Measurements from ENCODE around the gene KIF6.

KIF6 gene

DNA sequence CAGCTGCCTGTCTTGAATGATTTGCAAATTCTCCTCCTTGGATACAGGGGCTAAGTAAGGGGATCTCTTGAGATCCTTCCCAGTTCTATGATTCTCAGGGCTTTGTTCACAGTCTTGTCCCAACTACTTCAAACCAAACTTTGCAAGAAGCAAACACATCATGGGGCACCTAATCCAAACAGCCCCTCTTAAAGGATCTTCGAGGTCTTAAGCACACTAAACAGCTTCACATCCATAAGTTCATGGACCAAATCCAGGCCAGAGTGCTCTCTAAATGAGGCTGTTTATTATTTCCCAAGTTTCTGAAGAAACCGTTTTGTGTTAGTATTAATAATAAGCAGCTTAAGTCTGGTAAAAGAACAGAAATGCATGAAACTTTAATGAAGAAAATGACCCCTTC is 75.2 kb downstream of the KIF6 start:
- DNase-seq (ENCODE audit: low read depth): no peak
- TF ChIP-seq CTCF (IDR thresholded peaks at IDR 0.05; ENCODE audit: low read length, missing control alignments): no peak
- H3K4me3 ChIP-seq (replicated peaks; ENCODE audit: low read depth, low read length): no peak overlapping the region

- DNase-seq (ENCODE audit: low read depth): no peak
- no peak for TF ChIP-seq CTCF (IDR thresholded peaks at IDR 0.05; ENCODE audit: low read length, missing control alignments)
- no peak overlapping the region for H3K4me3 ChIP-seq (replicated peaks; ENCODE audit: low read depth, low read length)
These were observed 78.3 kb downstream of the KIF6 start for GRCh38 chr6:39646751-39647420.

GRCh38 chr6:39642270-39642669 is 82.9 kb downstream of the KIF6 start:
- H3K4me3 ChIP-seq (replicated peaks; ENCODE audit: low read depth, low read length): no peak overlapping the region
- DNase-seq (ENCODE audit: low read depth): no peak
- TF ChIP-seq CTCF (IDR thresholded peaks at IDR 0.05; ENCODE audit: low read length, missing control alignments): no peak

GRCh38 chr6:39638126-39638822 is 86.9 kb downstream of the KIF6 start:
- no peak for DNase-seq (ENCODE audit: low read depth)
- no peak overlapping the region for H3K4me3 ChIP-seq (replicated peaks; ENCODE audit: low read depth, low read length)
- TF ChIP-seq CTCF (IDR thresholded peaks at IDR 0.05; ENCODE audit: low read length, missing control alignments): no peak

DNA sequence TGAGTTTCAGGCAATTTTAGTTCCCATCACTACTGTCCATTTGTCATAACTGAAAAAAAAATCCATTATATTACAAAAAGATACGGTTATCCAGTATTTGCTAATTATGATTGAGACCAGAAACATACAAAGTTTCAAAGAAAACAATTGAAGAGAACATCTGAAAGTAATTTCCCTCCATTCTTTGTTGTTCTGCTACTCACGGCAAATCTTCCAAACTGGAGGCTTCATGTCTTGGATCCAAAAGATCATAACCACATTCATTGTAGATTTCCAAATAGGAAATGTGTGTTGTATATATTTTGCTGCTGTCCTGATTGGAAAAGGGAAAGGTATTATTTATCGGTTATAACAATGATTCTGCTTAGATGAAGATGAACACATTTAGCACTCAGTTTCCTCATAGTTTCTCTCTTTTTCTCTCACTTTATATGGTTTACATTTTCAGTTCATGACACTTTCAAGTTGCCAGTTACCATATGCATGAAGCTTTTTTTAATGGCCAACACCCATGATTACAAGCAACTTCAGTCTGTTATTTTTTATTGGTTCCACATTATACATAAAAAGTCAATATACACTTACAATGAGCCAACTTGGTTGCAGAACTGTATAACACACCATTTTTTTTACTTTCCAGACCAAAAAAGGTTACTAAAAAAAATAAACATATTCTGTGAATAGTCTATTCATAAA is 90.4 kb downstream of the KIF6 start:
- TF ChIP-seq CTCF (IDR thresholded peaks at IDR 0.05; ENCODE audit: low read length, missing control alignments): no peak
- no peak overlapping the region for H3K4me3 ChIP-seq (replicated peaks; ENCODE audit: low read depth, low read length)
- DNase-seq (ENCODE audit: low read depth): no peak

DNA sequence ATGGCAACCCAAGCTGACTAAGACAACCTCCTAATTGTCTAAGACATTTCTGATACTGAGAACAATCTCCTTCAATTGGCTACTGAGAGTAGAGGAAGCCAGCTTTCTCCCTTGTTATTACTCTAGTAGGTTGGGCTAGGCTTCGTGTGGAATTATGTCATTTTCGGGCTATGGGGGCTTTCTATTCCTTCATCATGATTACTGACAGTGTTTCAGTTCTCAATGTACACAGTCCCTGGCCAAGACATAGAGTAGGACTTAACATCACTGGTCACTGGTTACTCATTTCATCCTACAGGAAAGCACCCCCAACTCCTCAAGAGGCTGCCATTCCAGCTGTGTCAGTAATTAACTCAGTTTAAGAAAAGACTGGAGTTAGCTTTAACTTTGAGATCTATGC is 100.0 kb downstream of the KIF6 start:
- no peak for DNase-seq (ENCODE audit: low read depth)
- no peak for TF ChIP-seq CTCF (IDR thresholded peaks at IDR 0.05; ENCODE audit: low read length, missing control alignments)
- H3K4me3 ChIP-seq (replicated peaks; ENCODE audit: low read depth, low read length): no peak overlapping the region

All from fibroblast of pulmonary artery (primary cell).